PC-3 (cell line): ENCODE results near the gene MTLN. TPM values are rescaled to one million over a fixed set of nuclear protein-coding genes. Genes with fewer than 3 reads are reported as not detected.

Experiments
- ATAC-seq: fragments of 200-7000 bp; cut with Tn5 transposase; 2 replicates; pipeline ENCODE4 v1.9.1; 2020; ENCODE audit warnings: mild to moderate bottlenecking, moderate library complexity
- BruUV-seq: library from RNA; stranded (reverse); fragments of 400-500 nt; replicated peaks from 2 replicates; lab custom pipeline; 2021; lab: Mats Ljungman, UMichigan
- CTCF ChIA-PET: fragments of 300-600 bp; sonication (Branson Sonifier 250); formaldehyde crosslinking; loops from one replicate; lab custom pipeline; 2022; ENCODE audit warnings: antibody characterized with exemption; lab: Charles Lee
- POLR2A ChIA-PET: fragments of 300-600 bp; sonication (Branson Sonifier 250); formaldehyde crosslinking; loops from one replicate; lab custom pipeline; 2022; ENCODE audit warnings: antibody characterized with exemption; ENCODE audit not compliant: unreplicated experiment; lab: Charles Lee
- DNase-seq: peaks from one replicate; pipeline ENCODE4 v3.0.0-alpha.2; 2015
- H2AFZ ChIP-seq: fragments of 300-600 bp; sonication (generic); 2 replicates; pipeline ENCODE4 v1.6.0; 2016; ENCODE audit warnings: antibody characterized with exemption, low read length
- H3F3A ChIP-seq: fragments of 300-600 bp; sonication (generic); one replicate; pipeline ENCODE4 v1.6.0; 2017; ENCODE audit warnings: antibody characterized with exemption, low read length, control low read depth, mild to moderate bottlenecking; ENCODE audit not compliant: unreplicated experiment
- H3K27ac ChIP-seq: fragments of 300-600 bp; sonication (generic); 2 replicates; pipeline ENCODE4 v1.5.1; 2016; ENCODE audit warnings: mild to moderate bottlenecking, low read length
- H3K27me3 ChIP-seq: fragments of 300-600 bp; sonication (generic); 2 replicates; pipeline ENCODE4 v1.6.1; 2016; ENCODE audit warnings: low read length, mixed read lengths
- H3K36me3 ChIP-seq: fragments of 300-600 bp; sonication (generic); 2 replicates; pipeline ENCODE4 v1.6.1; 2016; ENCODE audit warnings: low read depth, mixed run types, low read length, mixed read lengths
- H3K4me1 ChIP-seq: fragments of 300-600 bp; sonication (generic); 2 replicates; pipeline ENCODE4 v1.5.1; 2016; ENCODE audit warnings: low read length; ENCODE audit not compliant: insufficient read depth
- H3K4me2 ChIP-seq: fragments of 300-600 bp; sonication (generic); 2 replicates; pipeline ENCODE4 v1.6.0; 2016; ENCODE audit warnings: low read length
- H3K4me3 ChIP-seq: fragments of 300-600 bp; sonication (generic); 2 replicates; pipeline ENCODE4 v1.5.1; 2016; ENCODE audit warnings: mild to moderate bottlenecking, low read length, mixed read lengths
- H3K79me2 ChIP-seq: fragments of 300-600 bp; sonication (generic); 2 replicates; pipeline ENCODE4 v1.6.1; 2017; ENCODE audit warnings: low read length, mixed read lengths
- H3K9ac ChIP-seq: fragments of 300-600 bp; sonication (generic); 2 replicates; pipeline ENCODE4 v1.6.0; 2016; ENCODE audit warnings: mild to moderate bottlenecking, low read length
- H3K9me2 ChIP-seq: fragments of 300-600 bp; sonication (generic); replicated peaks from 2 replicates; pipeline ENCODE4 v1.6.1; 2016; ENCODE audit warnings: mixed run types, low read length, mixed read lengths
- H3K9me3 ChIP-seq: fragments of 300-600 bp; sonication (generic); 2 replicates; pipeline ENCODE4 v1.6.1; 2016; ENCODE audit warnings: low read length, mixed read lengths
- H4K20me1 ChIP-seq: fragments of 300-600 bp; sonication (generic); 2 replicates; pipeline ENCODE4 v1.6.1; 2016; ENCODE audit warnings: low read length, mixed read lengths
- EZH2 ChIP-seq: fragments of 300-600 bp; sonication (generic); IDR thresholded peaks from one replicate; pipeline ENCODE4 v1.6.1; 2017; ENCODE audit warnings: antibody characterized with exemption, mild to moderate bottlenecking, low read length; ENCODE audit not compliant: unreplicated experiment
- EZH2phosphoT487 ChIP-seq: fragments of 300-600 bp; sonication (generic); IDR thresholded peaks from 2 replicates; pipeline ENCODE4 v1.6.1; 2018; ENCODE audit warnings: mild to moderate bottlenecking, antibody characterized with exemption, low read length, borderline replicate concordance
- intact Hi-C: fragments of 100-400 bp; cut with micrococcal nuclease; formaldehyde crosslinking; loops from 2 replicates; pipeline ENCODE4 v1.9.0; 2023
- total RNA-seq: library from RNA; depleted of rRNA; stranded (reverse); fragments of >200 nt; gene quantifications from 2 replicates; pipeline ENCODE4 v1.2.3, GENCODE V29; 2014
- TF ChIP-seq, protein P1 (sequence below): fragments of 300-600 bp; sonication (generic); conservative IDR thresholded peaks from 2 replicates; pipeline ENCODE4 v1.5.1; 2017; ENCODE audit warnings: antibody characterized with exemption, low read depth, mild to moderate bottlenecking, low read length

The MTLN gene
- total RNA-seq, 1 experiment from 2014 or later = 181 TPM

DNA sequence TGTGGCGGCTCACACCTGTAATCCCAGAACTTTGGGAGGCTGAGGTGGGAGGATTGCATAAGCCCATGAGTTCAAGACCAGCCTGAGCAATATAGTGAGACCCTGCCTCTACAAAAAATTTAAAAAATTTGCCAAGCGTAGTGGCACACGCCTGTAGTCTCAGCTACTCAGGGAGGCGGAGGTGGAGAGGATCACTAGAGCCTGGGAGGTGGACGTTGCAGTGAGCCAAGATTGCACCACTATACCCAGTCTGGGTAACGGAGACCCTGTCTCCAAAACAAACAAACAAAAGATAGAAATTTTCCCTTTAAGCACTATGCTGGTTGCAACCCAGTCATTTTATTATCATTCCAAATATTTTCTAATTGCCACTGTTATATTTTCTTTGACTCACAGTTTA lies 39.8 kb downstream of the MTLN start:
- Histone ChIP-seq H3K4me3 (no peak overlapping the region), H3K9ac (no peak overlapping the region), H3K27me3 (no peaks in the 10 kb centered on the region), H3F3A (no peaks in the 10 kb centered on the region), H3K27ac (no peak overlapping the region), H3K79me2 (no peaks in the 10 kb centered on the region), H3K36me3 (no peaks in the 10 kb centered on the region), H2AFZ (no peak overlapping the region), H3K9me3 (no peaks in the 10 kb centered on the region), H3K9me2 (no peaks in the 10 kb centered on the region), H3K4me1 (peaks cover 12% of the 10 kb centered on the region), H4K20me1 (no peaks in the 10 kb centered on the region), H3K4me2 (no peak overlapping the region)
- POLR2A ChIA-PET = no interaction called here
- no peak for TF ChIP-seq EZH2
- TF ChIP-seq EZH2phosphoT487 = no peak
- TF ChIP-seq, protein P1, sequence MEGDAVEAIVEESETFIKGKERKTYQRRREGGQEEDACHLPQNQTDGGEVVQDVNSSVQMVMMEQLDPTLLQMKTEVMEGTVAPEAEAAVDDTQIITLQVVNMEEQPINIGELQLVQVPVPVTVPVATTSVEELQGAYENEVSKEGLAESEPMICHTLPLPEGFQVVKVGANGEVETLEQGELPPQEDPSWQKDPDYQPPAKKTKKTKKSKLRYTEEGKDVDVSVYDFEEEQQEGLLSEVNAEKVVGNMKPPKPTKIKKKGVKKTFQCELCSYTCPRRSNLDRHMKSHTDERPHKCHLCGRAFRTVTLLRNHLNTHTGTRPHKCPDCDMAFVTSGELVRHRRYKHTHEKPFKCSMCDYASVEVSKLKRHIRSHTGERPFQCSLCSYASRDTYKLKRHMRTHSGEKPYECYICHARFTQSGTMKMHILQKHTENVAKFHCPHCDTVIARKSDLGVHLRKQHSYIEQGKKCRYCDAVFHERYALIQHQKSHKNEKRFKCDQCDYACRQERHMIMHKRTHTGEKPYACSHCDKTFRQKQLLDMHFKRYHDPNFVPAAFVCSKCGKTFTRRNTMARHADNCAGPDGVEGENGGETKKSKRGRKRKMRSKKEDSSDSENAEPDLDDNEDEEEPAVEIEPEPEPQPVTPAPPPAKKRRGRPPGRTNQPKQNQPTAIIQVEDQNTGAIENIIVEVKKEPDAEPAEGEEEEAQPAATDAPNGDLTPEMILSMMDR = no peak
- no peak for DNase-seq
- no peak for ATAC-seq
- intact Hi-C loops = no loop called here
- CTCF ChIA-PET = no interaction called here
- BruUV-seq = no TSS peak

DNA sequence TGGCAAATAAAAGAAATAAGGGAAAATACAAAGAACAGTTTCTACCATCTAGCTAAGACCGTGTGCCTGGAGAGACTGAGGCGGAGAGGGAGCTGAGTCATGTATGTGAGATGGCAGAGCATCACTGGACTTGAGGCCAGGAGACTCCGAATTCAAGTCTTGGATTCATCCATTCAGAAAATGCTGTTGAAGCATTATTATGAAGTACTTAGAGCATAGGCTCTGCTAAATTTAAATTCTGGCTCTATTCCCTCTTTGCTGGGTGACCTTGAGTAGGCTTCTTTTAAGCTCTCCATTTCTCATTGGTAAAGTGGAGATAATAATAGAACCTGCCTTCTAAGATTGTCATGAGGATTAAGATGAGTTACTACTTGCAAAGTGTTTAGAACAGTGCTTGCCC lies 42.2 kb downstream of the MTLN start:
- DNase-seq = no peak
- BruUV-seq = no TSS peak
- H2AFZ ChIP-seq = no peak overlapping the region
- intact Hi-C loops = no loop called here
- no peak overlapping the region for H3K9ac ChIP-seq
- no peak overlapping the region for H3K4me3 ChIP-seq
- TF ChIP-seq EZH2 (no peak), EZH2phosphoT487 (no peak)
- TF ChIP-seq, protein P1 = no peak
- no peaks in the 10 kb centered on the region for H3F3A ChIP-seq
- ChIA-PET CTCF (no interaction called here), POLR2A (no interaction called here)
- H4K20me1 ChIP-seq = no peaks in the 10 kb centered on the region
- H3K27me3 ChIP-seq = no peaks in the 10 kb centered on the region
- no peaks in the 10 kb centered on the region for H3K36me3 ChIP-seq
- no peaks in the 10 kb centered on the region for H3K79me2 ChIP-seq
- no peak for ATAC-seq
- no peak overlapping the region for H3K4me2 ChIP-seq
- H3K9me2 ChIP-seq = no peaks in the 10 kb centered on the region
- H3K4me1 ChIP-seq = peaks cover 22% of the 10 kb centered on the region
- no peak overlapping the region for H3K27ac ChIP-seq
- no peaks in the 10 kb centered on the region for H3K9me3 ChIP-seq

DNA sequence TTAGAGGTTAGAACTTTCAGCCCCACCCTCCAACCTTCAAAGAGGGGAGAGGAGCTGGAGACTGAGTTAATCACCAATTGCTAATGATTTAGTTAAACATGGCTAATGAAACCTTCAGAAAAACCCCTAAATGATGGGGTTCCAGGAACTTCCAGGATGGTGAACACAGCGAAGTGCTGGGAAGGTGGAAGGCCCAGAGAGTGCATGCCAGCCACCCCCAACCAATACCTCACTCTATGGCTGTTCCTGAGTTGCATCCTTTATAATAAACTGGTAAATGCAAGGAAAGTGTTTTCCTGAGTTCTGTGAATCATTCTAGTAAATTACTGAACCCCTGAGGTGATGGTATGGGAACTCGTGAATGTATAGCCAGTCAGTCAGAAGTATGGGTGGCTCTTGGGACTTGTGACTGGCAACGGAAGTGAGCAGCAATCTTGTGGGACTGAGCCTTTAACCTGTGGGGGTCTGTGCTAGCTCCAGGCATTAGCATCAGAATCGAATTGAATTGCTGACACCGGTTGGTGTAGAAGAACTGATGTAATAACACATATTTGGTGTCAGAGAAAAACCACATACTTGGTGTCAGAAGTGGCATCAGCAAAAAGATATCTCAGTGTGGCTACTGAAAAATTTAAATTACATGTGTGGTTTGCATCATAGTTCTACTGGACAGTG lies 44.9 kb downstream of the MTLN start:
- TF ChIP-seq EZH2 = no peak
- TF ChIP-seq, protein P1 = no peak
- no peak for TF ChIP-seq EZH2phosphoT487
- no peaks in the 10 kb centered on the region for H3K9me2 ChIP-seq
- no peaks in the 10 kb centered on the region for H3K9me3 ChIP-seq
- no peak overlapping the region for H3K4me3 ChIP-seq
- no peaks in the 10 kb centered on the region for H3K27me3 ChIP-seq
- ChIA-PET CTCF (no interaction called here), POLR2A (no interaction called here)
- no peak overlapping the region for H3K27ac ChIP-seq
- no peaks in the 10 kb centered on the region for H3K79me2 ChIP-seq
- H3K4me1 ChIP-seq = peaks cover 10% of the 10 kb centered on the region
- no TSS peak for BruUV-seq
- ATAC-seq = peak; percentile 20; the same call in 1 of the 2 replicates
- H4K20me1 ChIP-seq = no peaks in the 10 kb centered on the region
- H3F3A ChIP-seq = no peaks in the 10 kb centered on the region
- H2AFZ ChIP-seq = no peak overlapping the region
- no peak for DNase-seq
- intact Hi-C loops = no loop called here
- H3K4me2 ChIP-seq = no peak overlapping the region
- H3K36me3 ChIP-seq = no peaks in the 10 kb centered on the region
- no peak overlapping the region for H3K9ac ChIP-seq
